Activated gamma-delta T cell treated with anti-CD3 and anti-CD28 coated beads, Interleukin-2, amount 50 U/mL, for 16 hours (primary cell): Measurements from ENCODE around the gene RAPGEF1.

ENCODE experiments used
- DNase-seq: peaks from one replicate; pipeline ENCODE4 v3.0.0-alpha.2; 2020; ENCODE audit warnings: low read depth

The RAPGEF1 gene

GRCh38 chr9:131529597-131530545 lies 210.0 kb downstream of the RAPGEF1 start:
- no peak for DNase-seq

- no peak for DNase-seq
Observed at GRCh38 chr9:131528886-131529505, 210.9 kb downstream of the RAPGEF1 start.

GRCh38 chr9:131528186-131528585 lies 211.7 kb downstream of the RAPGEF1 start:
- no peak for DNase-seq
